ENCODE results near the gene NRM.

Gene NRM

DNA sequence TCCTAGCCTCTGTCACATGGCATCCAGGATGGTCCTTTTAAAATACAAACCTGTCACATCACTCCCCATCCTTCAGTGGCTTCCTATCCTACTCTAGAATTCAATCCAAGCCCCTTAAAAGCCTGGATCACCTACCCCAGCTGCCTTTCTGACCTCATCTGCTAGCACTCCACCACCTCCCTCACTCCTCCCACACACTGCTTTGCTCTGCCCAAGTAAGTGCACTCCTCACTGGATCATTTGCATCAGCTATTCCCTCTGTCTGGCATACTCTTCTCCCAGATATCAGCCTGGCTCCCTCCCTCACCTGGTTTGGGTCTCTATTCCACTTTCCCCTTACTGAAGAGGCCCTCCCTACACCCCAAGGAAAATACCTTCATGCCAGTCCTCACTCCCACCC lies 33.3 kb downstream of the NRM start:
- no peak for DNase-seq (ENCODE audit: low read depth in 1 of 2, low spot score in 1 of 2)
- Histone ChIP-seq H3K27me3 (ENCODE audit: insufficient read depth, poor library complexity, severe bottlenecking) (no peaks in the 10 kb centered on the region), H3K4me3 (replicated peaks; ENCODE audit: insufficient read depth, low read length) (no peak overlapping the region), H3K27ac (replicated peaks) (no peak overlapping the region)
- no peak for TF ChIP-seq POLR2AphosphoS5 (IDR thresholded peaks at IDR 0.05; ENCODE audit: low read depth)
- TF ChIP-seq GABPA (IDR thresholded peaks at IDR 0.05; ENCODE audit: low read depth): no peak
- TF ChIP-seq, protein P1, sequence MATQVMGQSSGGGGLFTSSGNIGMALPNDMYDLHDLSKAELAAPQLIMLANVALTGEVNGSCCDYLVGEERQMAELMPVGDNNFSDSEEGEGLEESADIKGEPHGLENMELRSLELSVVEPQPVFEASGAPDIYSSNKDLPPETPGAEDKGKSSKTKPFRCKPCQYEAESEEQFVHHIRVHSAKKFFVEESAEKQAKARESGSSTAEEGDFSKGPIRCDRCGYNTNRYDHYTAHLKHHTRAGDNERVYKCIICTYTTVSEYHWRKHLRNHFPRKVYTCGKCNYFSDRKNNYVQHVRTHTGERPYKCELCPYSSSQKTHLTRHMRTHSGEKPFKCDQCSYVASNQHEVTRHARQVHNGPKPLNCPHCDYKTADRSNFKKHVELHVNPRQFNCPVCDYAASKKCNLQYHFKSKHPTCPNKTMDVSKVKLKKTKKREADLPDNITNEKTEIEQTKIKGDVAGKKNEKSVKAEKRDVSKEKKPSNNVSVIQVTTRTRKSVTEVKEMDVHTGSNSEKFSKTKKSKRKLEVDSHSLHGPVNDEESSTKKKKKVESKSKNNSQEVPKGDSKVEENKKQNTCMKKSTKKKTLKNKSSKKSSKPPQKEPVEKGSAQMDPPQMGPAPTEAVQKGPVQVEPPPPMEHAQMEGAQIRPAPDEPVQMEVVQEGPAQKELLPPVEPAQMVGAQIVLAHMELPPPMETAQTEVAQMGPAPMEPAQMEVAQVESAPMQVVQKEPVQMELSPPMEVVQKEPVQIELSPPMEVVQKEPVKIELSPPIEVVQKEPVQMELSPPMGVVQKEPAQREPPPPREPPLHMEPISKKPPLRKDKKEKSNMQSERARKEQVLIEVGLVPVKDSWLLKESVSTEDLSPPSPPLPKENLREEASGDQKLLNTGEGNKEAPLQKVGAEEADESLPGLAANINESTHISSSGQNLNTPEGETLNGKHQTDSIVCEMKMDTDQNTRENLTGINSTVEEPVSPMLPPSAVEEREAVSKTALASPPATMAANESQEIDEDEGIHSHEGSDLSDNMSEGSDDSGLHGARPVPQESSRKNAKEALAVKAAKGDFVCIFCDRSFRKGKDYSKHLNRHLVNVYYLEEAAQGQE (IDR thresholded peaks at IDR 0.05; ENCODE audit: insufficient replicate concordance, low read depth): no peak
- TF ChIP-seq, protein P2, sequence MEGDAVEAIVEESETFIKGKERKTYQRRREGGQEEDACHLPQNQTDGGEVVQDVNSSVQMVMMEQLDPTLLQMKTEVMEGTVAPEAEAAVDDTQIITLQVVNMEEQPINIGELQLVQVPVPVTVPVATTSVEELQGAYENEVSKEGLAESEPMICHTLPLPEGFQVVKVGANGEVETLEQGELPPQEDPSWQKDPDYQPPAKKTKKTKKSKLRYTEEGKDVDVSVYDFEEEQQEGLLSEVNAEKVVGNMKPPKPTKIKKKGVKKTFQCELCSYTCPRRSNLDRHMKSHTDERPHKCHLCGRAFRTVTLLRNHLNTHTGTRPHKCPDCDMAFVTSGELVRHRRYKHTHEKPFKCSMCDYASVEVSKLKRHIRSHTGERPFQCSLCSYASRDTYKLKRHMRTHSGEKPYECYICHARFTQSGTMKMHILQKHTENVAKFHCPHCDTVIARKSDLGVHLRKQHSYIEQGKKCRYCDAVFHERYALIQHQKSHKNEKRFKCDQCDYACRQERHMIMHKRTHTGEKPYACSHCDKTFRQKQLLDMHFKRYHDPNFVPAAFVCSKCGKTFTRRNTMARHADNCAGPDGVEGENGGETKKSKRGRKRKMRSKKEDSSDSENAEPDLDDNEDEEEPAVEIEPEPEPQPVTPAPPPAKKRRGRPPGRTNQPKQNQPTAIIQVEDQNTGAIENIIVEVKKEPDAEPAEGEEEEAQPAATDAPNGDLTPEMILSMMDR (IDR thresholded peaks at IDR 0.05; ENCODE audit: insufficient read depth, low read length): no peak
- no peak for TF ChIP-seq SPI1 (IDR thresholded peaks at IDR 0.05; ENCODE audit: borderline replicate concordance, low read depth)

DNA sequence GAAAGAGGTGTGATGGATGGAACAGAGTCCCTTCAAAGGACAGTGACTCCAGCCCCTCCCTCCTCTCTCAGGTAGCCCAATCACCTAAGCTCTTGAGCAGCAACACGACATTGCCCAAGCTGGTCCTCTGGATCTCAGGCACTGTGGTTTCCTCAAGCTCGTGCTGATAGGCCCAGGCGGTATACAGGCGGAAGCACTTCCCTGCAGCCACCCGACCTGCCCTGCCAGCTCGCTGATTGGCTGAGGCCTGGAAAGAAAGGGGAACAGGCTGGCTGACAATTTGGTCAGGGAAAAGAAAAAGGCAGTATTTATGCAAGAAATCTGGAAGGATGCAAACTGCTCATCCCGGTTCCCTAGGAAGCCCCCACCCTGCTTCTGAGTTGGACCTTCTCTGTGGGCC lies 34.3 kb downstream of the NRM start:
- no peak overlapping the region for H3K27ac ChIP-seq (replicated peaks)
- H3K4me3 ChIP-seq (replicated peaks; ENCODE audit: insufficient read depth, low read length): no peak overlapping the region
- no peaks in the 10 kb centered on the region for H3K27me3 ChIP-seq (ENCODE audit: insufficient read depth, poor library complexity, severe bottlenecking)
- DNase-seq (ENCODE audit: low read depth in 1 of 2, low spot score in 1 of 2): peak; percentile 71 to 95
- no peak for TF ChIP-seq POLR2AphosphoS5 (IDR thresholded peaks at IDR 0.05; ENCODE audit: low read depth)
- peak; percentile 9; the same call in 1 of the 2 replicates for TF ChIP-seq GABPA (IDR thresholded peaks at IDR 0.05; ENCODE audit: low read depth)
- TF ChIP-seq SPI1 (IDR thresholded peaks at IDR 0.05; ENCODE audit: borderline replicate concordance, low read depth): peak; percentile 94

DNA sequence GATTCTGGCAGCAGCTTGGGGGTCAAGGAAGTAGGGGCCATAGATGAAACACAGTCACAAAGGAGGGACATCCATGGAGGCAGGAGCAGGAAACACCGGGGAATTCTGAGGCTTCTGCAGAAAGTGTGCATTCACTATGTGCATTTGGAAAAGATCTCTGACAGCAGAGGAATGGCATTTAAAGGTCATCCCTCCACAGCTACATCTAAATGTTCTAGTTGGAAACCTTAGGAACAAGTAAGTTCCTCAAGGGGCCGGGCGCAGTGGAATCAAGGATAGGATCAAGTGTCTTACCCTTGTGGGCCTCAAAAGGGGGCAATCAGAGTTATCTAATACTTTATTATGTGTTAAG lies 35.1 kb downstream of the NRM start:
- TF ChIP-seq GABPA (IDR thresholded peaks at IDR 0.05; ENCODE audit: low read depth) (no peak), SPI1 (IDR thresholded peaks at IDR 0.05; ENCODE audit: borderline replicate concordance, low read depth) (no peak), POLR2AphosphoS5 (IDR thresholded peaks at IDR 0.05; ENCODE audit: low read depth) (no peak)
- H3K27me3 ChIP-seq (ENCODE audit: insufficient read depth, poor library complexity, severe bottlenecking): no peaks in the 10 kb centered on the region
- no peak for DNase-seq (ENCODE audit: low read depth in 1 of 2, low spot score in 1 of 2)
- H3K27ac ChIP-seq (replicated peaks): no peak overlapping the region
- H3K4me3 ChIP-seq (replicated peaks; ENCODE audit: insufficient read depth, low read length): no peak overlapping the region

DNA sequence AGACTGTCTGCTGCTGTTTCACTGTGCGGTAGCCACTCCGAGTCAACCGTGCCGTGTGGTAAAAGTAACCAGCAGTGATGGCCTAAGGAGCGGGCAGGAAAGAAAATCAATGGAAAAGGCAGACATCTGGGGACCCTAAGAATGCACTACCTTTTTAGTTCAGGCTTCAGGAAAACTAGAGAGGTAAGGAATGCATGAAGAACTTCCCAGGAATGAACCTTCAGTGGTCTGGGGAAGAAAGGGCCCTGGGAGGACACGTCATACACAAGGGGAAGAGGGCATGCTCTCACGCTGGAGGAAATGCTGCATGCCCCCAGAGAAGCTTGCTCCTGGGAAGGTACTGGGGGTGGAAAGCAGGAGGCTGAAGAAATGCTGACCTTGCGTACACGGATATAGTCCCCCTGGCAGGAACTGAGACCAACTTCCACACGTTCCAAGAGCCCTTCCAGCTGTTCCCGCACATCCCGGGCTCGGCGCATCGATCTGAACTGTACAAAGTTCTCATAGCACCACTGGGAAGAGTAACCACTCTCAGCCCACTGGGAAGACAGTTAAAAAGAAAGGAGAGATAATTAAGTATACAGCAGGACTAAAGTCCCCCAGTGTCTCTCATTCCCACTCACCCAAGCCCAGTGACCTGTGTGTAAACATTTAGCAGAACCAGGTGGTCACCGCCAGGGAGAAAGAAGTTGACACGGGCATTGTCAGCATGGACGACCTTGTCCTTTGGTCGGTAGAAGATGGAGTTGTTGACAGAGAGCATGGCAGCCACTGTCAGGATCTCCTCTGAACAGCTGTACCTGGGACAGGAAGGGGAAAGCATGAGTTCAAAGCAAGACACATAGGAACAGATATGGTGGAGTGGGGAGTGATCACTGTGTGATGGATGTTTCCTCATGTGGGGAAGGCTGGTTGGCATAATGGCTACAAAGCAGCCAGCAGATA lies 35.7 kb downstream of the NRM start:
- H3K4me3 ChIP-seq (replicated peaks; ENCODE audit: insufficient read depth, low read length): no peak overlapping the region
- H3K27me3 ChIP-seq (ENCODE audit: insufficient read depth, poor library complexity, severe bottlenecking): no peaks in the 10 kb centered on the region
- TF ChIP-seq, protein P2 (IDR thresholded peaks at IDR 0.05; ENCODE audit: insufficient read depth, low read length): no peak
- no peak for TF ChIP-seq SPI1 (IDR thresholded peaks at IDR 0.05; ENCODE audit: borderline replicate concordance, low read depth)
- TF ChIP-seq, protein P1 (IDR thresholded peaks at IDR 0.05; ENCODE audit: insufficient replicate concordance, low read depth): no peak
- no peak for TF ChIP-seq POLR2AphosphoS5 (IDR thresholded peaks at IDR 0.05; ENCODE audit: low read depth)
- TF ChIP-seq GABPA (IDR thresholded peaks at IDR 0.05; ENCODE audit: low read depth): no peak
- no peak overlapping the region; the same call in 1 of the 2 replicates for H3K27ac ChIP-seq (replicated peaks)
- DNase-seq (ENCODE audit: low read depth in 1 of 2, low spot score in 1 of 2): no peak
